GM18502 (cell line): ENCODE data around the gene CENPB.

Experiments
- ATAC-seq: cut with Tn5 transposase; IDR thresholded peaks from one replicate; pipeline ENCODE4 v1.9.1; 2021; ENCODE audit warnings: mild to moderate bottlenecking; ENCODE audit not compliant: unreplicated experiment, poor library complexity

CENPB gene

GRCh38 chr20:3768342-3769130, 18.0 kb downstream of the CENPB start:
- peak; percentile 35 for ATAC-seq

DNA sequence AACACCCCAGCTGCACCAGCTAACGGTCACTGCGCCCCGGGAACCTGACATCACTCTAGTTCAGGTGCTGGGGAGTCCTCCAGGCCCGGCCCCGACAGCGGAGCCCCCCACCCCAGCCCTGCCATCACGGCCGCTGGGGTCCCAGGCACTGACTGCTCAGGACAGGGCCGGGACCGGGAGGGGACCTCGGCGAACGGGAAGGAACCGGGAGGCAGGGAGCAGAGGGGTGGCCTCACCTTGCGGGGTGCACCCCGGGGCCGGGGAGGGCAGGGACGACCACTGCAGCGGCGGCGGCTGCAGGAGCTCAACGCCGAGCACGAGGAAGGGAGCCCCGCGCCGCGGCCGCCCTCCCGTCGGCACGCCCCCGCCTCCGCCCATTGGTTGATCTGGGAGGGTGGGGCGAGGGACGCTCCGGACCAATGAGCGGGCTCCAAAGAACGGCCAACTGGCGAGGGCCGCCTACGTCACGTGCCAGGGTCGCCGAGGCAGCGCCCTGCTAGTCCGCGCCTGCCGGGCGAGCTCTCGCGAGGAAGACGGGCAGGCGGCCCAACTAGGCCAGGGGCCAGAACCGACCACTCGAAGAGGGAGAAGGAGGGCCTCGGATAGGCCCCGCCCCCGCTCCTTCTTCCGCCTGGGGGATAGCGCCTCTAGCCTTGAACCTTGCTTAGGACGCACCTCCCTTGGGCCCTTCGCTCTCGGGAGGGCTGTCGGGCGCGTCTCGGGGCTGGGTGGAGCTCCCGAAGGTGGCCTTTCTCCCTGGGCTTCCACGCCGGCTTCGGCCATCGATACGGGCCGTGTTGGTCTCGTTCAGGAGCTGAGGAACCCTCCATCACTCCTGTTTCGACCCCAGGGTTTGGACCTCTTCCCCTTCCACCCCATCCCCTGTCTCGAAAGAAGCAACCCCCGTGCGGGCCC, 18.9 kb downstream of the CENPB start, which contains the start of gene ADISSP:
Gene ADISSP, minus strand, starts transcription at position 327 of the 915 bp plus-strand sequence. CDS start 7,653 bp downstream, outside the sequence.
- ATAC-seq: peak; percentile 96

- ATAC-seq: no peak
Measured at GRCh38 chr20:3767110-3767426, 19.5 kb downstream of the CENPB start.

DNA sequence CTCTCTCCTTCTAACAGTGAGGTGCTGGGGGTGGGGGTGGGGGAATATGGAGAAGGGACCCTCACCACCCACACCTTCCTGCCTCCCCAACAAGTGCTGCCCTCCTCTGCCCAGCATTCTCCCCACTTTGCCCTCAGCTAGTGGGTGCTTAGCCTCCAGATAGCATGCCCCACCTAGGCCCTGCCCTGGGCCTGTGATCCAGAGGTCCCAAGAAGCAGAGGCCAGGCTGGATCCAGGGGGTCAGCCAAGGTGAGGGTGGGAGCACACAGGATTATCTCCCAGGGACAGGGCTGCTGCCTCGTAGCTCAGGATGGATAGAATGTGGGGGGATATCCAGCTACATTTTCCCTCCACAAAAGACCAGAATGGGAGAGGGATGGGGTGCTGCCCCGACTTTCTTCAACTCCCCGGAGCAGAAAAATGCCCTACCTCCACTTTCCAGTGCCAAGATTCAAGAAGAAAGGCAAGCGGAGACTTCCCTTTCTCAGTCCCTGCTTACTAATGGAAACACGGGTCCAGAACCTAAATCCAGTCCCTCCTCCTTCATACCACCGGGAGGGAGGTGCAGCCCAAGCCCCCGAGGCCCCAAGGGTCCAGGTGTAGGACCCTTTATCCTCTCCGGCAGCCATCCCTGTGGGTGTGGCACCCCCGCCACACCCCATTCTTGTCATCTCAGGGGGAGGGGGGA, 20.0 kb downstream of the CENPB start:
- no peak for ATAC-seq

- ATAC-seq: no peak
Measured at GRCh38 chr20:3765171-3765882, 21.2 kb downstream of the CENPB start.

- ATAC-seq: no peak
Measured at GRCh38 chr20:3764659-3765058, 21.9 kb downstream of the CENPB start.

DNA sequence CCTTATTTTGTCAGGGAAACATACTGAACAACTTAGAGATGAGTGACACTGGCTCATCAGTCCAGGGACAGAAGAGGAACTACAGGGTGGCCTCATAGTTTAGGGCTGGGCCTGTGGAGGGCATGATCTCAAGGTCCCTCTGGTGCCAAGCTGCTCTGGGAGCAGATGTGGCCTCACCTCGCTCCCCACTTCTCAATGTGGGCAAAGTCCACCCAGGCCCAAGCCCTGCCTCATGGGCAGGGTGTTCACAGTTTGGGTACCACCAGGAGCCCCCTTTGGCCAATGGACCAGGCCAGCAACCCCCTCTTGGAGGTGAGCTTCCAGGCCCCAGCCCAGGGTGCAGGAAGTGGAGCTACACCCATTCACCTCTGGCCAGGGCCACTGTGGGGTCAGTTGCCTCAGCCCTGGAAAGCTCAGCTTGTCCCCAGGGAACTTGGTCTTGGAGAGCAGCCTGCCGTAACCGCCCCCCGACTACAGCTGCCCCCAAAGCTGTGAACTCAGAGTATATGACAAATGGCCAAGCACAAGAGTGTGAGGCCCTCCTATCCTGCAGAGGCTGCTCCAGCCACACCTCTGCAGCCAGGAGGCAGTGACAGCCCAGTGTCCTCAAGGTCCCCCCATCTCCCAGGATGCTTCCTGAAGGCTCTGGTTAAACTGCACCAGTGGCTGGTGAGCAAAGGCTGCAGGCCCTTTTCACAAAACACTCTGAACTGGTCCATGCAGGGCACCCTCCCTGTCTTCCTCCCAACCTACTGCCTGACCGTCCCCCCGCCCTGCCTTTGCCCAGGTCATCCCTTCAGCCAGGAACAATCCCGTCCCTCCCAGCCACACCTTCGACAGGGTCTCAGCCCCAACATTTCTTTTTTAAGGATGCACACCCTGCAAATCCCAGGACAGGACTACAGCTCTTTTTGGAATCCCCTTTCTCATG, 22.6 kb downstream of the CENPB start:
- ATAC-seq: no peak

DNA sequence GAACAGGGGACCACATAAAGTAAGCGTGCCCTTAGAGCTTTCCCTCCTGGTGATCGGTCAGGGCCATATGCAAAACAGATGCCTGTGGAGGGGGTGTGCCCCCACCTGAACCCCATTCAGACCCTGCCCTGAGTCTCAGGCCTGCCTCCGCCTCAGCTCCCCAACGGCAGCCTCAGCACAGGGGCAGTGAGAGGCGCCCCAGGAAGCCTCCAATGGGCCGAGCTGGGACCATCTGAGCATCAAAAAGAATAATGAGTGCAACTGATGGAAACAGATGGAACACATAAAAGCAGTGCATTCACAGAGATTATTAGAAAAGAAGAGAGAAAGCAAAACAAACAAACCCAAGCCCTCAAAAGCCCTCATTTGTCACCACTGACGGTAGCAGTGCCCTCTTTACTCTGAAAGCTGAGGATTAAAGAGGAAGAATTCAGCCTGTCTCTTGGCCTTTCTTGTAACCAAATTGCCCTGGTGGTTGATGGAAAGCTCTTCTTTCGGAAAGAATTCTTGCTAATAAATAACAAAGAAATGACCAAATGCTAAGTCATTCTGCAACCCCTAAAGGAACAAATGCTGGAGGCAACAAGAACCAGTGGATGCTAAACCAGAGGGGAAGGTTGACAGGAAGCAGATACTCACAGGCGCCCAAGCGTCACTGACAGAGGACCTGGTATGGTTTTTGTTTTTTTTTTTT, 25.7 kb downstream of the CENPB start:
- ATAC-seq: no peak

DNA sequence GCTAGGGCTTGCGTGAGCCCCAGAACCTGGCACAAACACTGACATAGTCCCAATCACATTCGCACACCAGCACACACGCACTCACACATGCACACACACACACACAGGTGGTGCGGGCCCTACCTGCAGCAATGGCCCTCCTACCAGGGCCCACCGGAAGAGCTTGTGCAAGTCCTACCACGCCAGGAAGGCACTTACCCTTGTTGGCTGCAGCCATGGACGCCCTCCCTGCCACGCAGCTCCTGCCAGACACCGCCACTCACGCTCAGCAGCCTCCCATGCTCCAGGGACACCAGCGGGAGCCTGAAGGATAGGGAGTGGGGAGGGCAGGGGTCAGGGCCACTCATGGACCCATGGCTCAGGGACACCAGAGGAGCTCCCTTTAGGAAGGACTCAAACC, 26.7 kb downstream of the CENPB start:
- ATAC-seq: no peak

DNA sequence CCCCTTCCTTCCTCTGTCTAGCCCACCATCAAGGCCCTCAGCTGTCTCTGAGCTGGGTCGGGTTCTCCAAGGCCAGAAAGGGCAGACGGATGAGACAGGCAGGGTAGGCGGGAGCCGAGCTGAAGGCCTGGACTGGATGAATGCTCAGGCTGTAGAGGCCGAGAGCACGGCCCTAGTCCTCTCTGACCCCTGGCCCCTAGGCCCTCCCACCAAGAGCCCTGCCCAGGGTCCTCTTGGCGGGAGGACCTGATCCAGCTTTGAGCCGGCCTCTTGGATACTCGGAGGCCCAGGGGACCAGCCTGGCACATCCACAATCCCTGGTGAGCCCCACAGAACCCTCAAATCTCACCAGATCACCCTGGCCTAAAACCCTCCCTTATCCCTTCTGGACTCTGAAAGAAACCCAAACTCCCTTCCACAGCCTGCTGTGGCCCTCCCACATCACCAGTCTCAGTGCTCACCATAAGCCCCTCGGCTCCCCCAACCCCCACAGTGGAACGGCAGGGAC, 27.2 kb downstream of the CENPB start:
- no peak for ATAC-seq

- no peak for ATAC-seq
Measured at GRCh38 chr20:3758566-3758965, 28.0 kb downstream of the CENPB start.

- ATAC-seq: no peak
Measured at GRCh38 chr20:3757268-3757667, 29.3 kb downstream of the CENPB start.

DNA sequence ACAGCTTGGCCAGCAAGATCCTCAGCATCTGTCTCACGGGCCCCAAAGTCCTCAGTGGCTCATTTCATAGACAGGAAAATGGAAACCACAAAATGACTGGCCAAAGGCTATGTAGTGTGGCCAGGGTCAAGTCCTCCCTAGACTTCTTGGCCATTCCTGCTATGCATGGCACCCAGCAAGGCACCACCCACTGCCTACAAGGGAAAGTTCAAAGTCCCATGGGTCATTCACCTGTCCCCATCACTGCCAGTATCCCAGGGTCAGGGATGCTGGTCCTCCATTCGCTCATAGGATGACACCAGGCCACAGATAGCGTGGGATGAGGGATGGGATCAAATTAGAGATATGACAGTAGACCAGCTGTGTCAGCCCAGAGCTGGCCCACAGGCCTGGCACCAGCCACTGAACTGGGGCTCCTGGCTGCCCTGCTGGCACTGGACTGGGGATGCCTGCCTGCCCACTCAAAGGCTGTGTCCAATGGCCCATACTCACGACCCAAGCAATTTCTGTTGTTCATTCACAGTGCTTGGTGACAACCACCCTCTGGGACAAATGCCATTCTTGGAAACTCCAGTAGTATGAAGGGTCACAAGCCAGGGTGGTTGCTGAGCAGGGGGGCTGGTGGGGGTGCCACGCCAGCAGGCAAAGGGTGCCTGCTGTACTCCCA, 30.6 kb downstream of the CENPB start:
- ATAC-seq: no peak

DNA sequence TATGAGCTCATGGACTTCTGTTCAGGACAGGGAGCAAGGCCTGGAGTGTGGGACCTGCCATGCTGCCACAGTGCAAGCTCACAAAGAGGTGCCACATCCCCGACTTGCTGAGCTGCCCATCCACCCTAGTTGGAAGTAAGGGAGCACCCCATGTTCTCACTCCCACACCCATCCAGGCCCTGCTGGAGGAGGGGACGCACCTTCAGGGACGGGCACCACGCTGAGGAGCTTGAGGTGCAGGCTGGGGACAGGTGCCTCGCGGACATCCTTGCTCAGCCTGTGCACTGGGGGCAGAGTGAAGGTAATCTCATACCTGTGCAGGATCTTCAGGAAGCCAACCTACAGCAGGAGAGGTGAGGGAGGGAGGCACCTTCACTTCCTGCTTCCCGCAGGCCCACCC, 31.3 kb downstream of the CENPB start:
- no peak for ATAC-seq

DNA sequence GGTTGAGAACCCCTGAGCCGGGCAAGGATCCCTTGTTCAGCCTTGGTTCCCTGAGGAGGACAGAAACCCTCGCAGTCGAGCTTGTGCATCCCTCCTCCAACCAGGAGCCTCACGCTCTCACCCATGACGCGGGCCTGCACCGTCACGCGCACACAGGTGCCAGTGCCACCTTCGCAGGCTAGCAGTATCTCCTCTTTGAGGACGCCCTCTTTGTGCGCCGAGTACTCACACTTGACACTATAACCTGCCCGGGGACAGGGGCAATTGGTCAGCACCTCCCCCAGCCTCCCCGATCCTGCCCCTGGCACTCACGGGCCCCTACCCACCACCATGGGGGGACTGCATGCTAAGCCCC, 32.3 kb downstream of the CENPB start:
- ATAC-seq: no peak

- no peak for ATAC-seq
Measured at GRCh38 chr20:3753501-3754275, 32.9 kb downstream of the CENPB start.

DNA sequence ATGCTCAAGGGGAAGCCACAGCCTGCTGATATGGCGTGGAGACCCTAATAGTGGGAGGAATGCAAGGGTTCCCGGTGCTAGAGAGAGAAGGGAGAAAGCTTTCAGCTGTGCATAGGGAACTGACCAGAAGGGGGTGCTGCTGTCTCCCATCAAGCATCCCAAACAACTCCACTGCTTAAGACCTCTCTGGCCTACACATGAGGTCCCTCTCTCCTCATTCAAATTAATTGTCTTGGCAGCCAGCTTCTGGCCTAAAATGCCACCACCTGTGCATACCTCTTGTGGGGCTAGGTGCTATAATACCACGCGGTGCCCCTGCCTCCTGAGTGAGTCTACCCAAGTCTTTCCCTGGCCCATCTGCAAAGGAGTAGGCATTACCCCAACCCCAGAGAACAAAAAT, 33.4 kb downstream of the CENPB start:
- ATAC-seq: no peak
